ENCODE results near the gene PRKCI.

DNA sequence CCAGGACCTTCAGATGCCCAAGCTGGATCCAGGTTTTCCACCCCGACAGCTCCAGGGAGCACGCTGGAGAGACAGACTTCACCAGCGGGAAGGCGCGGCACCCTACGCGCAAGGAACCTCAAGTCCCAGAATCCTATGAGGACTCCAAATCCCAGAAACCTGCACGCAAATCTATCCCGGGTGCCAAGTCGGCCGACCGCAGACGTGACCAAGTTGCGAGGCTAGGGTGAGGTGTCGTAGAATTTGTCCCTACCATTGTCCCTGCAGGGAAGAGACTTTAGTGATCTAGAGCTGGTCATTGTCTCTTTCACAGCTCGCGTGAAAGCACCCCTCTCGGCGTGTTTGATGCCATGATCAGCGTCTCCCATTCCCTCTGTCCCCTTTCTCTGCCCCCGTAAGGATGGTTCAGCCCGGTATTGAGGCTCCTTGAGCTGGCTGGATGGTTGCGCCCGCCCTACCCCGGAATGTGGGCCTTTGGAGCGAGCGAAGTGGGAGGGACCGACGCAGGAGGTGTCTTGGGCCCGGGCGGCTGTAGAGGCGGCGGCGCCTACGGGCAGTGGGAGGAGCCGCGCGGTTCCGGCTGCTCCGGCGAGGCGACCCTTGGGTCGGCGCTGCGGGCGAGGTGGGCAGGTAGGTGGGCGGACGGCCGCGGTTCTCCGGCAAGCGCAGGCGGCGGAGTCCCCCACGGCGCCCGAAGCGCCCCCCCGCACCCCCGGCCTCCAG is at the start of gene PRKCI:
- TF ChIP-seq, protein P1, sequence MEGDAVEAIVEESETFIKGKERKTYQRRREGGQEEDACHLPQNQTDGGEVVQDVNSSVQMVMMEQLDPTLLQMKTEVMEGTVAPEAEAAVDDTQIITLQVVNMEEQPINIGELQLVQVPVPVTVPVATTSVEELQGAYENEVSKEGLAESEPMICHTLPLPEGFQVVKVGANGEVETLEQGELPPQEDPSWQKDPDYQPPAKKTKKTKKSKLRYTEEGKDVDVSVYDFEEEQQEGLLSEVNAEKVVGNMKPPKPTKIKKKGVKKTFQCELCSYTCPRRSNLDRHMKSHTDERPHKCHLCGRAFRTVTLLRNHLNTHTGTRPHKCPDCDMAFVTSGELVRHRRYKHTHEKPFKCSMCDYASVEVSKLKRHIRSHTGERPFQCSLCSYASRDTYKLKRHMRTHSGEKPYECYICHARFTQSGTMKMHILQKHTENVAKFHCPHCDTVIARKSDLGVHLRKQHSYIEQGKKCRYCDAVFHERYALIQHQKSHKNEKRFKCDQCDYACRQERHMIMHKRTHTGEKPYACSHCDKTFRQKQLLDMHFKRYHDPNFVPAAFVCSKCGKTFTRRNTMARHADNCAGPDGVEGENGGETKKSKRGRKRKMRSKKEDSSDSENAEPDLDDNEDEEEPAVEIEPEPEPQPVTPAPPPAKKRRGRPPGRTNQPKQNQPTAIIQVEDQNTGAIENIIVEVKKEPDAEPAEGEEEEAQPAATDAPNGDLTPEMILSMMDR (IDR thresholded peaks at IDR 0.05; ENCODE audit: low read depth, low read length, poor library complexity, severe bottlenecking), result no peak
- no peak for TF ChIP-seq EZH2phosphoT487 (IDR thresholded peaks at IDR 0.05; ENCODE audit: borderline replicate concordance, low read length)
